Peyer's patch (tissue), 4 donors: ENCODE measurements around the gene ALDH6A1. TPM values are rescaled to one million over a fixed set of nuclear protein-coding genes. Genes with fewer than 3 reads are reported as not detected.
"Not testable (repeated sequence)": the region's sequence is repeated elsewhere in the genome, so short reads cannot be mapped to it uniquely, and the experiment has no call there.

Source experiments
- DNase-seq, 3 donors: peaks; one replicate each; pipeline ENCODE4 v3.0.0-alpha.2; 2017 to 2019
- H3K27ac ChIP-seq, 4 donors: fragments of 200-600 bp; sonication (generic); one replicate each; pipeline ENCODE4 v1.5.1; 2016 to 2019
- H3K27me3 ChIP-seq, 2 donors: fragments of 200-600 bp; sonication (generic); one replicate each; pipeline ENCODE4 v1.5.1; 2019
- H3K36me3 ChIP-seq, 3 donors: fragments of 200-600 bp; sonication (generic); one replicate each; pipeline ENCODE4 v1.5.1; 2016 to 2019
- H3K4me1 ChIP-seq, 4 donors: fragments of 200-600 bp; sonication (generic); one replicate each; pipeline ENCODE4 v1.5.1; 2016 to 2019
- H3K4me3 ChIP-seq, 4 donors: fragments of 200-600 bp; sonication (generic); 1 replicate in 3 of 4; 2 replicates in 1 of 4; pipeline ENCODE4 v1.5.1; 2016 to 2019; ENCODE audit warnings: mild to moderate bottlenecking in 1 of 4
- H3K9me3 ChIP-seq, 4 donors: fragments of 200-600 bp; sonication (generic); one replicate each; pipeline ENCODE4 v1.5.1; 2016 to 2019; ENCODE audit warnings: mild to moderate bottlenecking in 1 of 4
- POLR2A ChIP-seq, 2 donors: fragments of 450-650 bp; IDR thresholded peaks; one replicate each; pipeline ENCODE4 v1.5.1; 2017; ENCODE audit warnings: antibody characterized with exemption in 2 of 2, mild to moderate bottlenecking in 2 of 2, moderate library complexity in 2 of 2
- total RNA-seq, 4 donors: library from RNA; depleted of rRNA; stranded (reverse); fragments of >200 nt; gene quantifications; one replicate each; pipeline ENCODE4 v1.1.0, GENCODE V29; 2016
- TF ChIP-seq, protein P1 (sequence below), 6 experiments: fragments of 450-650 bp in 4 of 6; fragments of 200-600 bp in 2 of 6; sonication (generic) in 1 of 6; IDR thresholded peaks; one replicate each; pipeline ENCODE4 v1.5.1; 2017 to 2019; ENCODE audit warnings: antibody characterized with exemption in 6 of 6, mild to moderate bottlenecking in 3 of 6, moderate library complexity in 1 of 6

ALDH6A1 gene
- 10 to 100 TPM in 3 of 4 donors, 1 to 10 TPM in 1; 9.1 to 67.8 (median 50.4) TPM for total RNA-seq

DNA sequence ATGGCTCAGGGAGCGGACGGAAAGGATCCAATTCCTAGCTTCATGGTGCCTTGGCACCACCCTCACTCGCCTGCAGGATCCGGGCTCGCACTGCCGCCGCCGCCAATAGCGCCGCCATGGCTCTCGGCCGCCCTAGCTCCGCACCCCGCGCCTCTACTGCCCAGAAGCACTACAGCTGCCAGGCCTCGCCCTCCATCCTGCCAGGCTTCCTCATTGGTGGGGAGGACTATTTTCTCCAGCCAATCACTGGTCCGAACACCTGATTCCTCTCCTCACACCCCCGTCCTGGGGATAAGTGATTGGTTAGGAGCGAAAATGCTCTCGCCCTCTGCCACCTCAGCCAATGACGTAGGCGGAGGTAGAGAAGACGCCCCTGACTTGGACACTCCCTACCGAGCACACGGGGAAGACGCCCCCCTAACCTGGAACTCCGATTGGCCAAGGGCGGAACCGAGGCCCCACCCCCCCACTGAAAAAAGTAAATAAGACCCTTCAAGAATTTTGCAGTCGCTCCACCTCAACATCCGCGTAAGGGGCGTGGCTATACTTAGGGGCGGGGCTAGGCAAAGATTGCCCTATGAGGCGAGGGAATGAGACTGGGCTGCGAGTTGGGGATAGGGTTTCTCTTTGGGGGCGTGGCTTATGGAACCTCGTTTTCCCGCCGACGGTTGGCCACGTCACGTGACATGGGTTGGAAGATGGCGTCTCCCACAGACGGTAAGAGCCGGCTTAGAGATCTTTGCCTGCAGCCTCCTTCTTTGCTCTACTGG is at the start of gene ALDH6A1, which contains the start of gene LIN52:
TSS of gene ALDH6A1 (minus strand) at position 177 of the 770 bp plus-strand sequence. CDS start at position 118, 59 bp downstream.
TSS of gene LIN52 (plus strand) at position 680 of the 770 bp plus-strand sequence. CDS start at position 699, 19 bp downstream.
- TF ChIP-seq POLR2A (IDR thresholded peaks at IDR 0.05) = peak; percentile 89 to 97
- TF ChIP-seq, protein P1, sequence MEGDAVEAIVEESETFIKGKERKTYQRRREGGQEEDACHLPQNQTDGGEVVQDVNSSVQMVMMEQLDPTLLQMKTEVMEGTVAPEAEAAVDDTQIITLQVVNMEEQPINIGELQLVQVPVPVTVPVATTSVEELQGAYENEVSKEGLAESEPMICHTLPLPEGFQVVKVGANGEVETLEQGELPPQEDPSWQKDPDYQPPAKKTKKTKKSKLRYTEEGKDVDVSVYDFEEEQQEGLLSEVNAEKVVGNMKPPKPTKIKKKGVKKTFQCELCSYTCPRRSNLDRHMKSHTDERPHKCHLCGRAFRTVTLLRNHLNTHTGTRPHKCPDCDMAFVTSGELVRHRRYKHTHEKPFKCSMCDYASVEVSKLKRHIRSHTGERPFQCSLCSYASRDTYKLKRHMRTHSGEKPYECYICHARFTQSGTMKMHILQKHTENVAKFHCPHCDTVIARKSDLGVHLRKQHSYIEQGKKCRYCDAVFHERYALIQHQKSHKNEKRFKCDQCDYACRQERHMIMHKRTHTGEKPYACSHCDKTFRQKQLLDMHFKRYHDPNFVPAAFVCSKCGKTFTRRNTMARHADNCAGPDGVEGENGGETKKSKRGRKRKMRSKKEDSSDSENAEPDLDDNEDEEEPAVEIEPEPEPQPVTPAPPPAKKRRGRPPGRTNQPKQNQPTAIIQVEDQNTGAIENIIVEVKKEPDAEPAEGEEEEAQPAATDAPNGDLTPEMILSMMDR (IDR thresholded peaks at IDR 0.05) = peak in 4 of 6 experiments; percentile 0 to 37 (median 16)

DNA sequence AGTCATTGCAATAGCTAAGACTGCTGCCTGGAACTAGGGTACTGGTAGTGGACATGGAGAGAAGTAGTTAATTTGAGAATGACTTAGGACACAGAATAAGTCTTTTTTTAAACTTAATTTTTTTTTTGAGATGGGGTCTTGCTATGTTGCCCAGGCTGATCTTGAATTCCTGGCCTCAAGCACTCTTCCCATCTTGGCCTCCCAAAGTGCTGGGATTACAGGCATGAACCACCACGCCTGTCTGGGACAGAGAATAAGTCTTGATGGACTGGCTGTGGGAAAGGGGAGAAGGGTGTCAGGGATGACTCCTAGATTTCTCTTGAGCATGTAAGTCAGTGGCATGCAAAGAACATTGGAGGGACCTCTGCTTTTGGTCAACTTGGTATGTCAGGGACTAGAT is 43.4 kb upstream of the ALDH6A1 start:
- no peak for DNase-seq
- TF ChIP-seq, protein P1 (IDR thresholded peaks at IDR 0.05) = no peak
- no peak for TF ChIP-seq POLR2A (IDR thresholded peaks at IDR 0.05)
- H3K4me1 ChIP-seq = no peaks in the 10 kb centered on the region
- H3K36me3 ChIP-seq = no peaks in the 10 kb centered on the region
- H3K27me3 ChIP-seq = no peaks in the 10 kb centered on the region
- no peaks in the 10 kb centered on the region for H3K9me3 ChIP-seq
- H3K27ac ChIP-seq = no peak overlapping the region
- no peak overlapping the region for H3K4me3 ChIP-seq

More for the DNA sequence above, at the start of gene ALDH6A1, which contains the start of gene LIN52:
- Histone ChIP-seq H3K9me3 (no peaks in the 10 kb centered on the region), H3K36me3 (no peaks in the 10 kb centered on the region), H3K27me3 (no peaks in the 10 kb centered on the region), H3K4me1 (peaks cover 0 to 28% (median 4%) of the 10 kb centered on the region in 4 donors), H3K27ac (peak within 1 kb of the TSS; percentile 78 to 92 (median 84)), H3K4me3 (peak within 1 kb of the TSS; percentile 66 to 95 (median 82))
- peak; percentile 100 for DNase-seq

DNA sequence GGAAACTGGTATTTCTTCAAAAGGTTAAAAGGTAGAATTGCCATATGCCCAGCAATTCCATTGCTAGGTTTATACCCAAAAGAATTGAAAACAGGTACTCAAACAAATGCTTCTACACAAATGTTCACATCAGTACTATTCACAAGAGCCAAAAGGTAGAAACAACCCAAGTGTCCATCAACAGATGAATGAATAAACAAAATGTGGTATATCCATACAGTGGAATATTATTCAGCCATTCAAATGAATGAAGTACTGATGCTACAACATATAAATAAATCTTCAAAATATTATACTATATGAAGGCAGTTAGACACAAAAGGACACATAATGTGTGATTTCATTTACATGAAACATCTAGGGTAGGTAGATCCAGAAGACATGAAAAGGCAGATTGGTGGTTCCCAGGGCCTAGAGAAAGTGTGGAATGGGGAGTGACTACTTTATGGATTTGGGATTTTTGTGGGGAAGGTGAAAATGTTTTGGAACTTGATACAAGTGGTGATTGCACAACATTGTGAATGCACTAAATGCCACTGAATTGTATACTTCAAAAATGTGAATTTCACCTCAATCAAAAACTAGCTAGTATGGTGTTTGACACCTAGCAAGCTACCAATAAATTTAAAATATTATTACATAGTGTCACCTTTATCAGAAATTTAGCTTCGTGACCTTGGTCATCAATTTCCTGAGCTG is 42.2 kb upstream of the ALDH6A1 start:
- Histone ChIP-seq H3K27ac (no peak overlapping the region), H3K4me3 (no peak overlapping the region), H3K36me3 (no peaks in the 10 kb centered on the region), H3K27me3 (no peaks in the 10 kb centered on the region), H3K4me1 (no peaks in the 10 kb centered on the region), H3K9me3 (no peaks in the 10 kb centered on the region)
- TF ChIP-seq, protein P1 (IDR thresholded peaks at IDR 0.05) = no peak
- TF ChIP-seq POLR2A (IDR thresholded peaks at IDR 0.05) = no peak
- DNase-seq = no peak

DNA sequence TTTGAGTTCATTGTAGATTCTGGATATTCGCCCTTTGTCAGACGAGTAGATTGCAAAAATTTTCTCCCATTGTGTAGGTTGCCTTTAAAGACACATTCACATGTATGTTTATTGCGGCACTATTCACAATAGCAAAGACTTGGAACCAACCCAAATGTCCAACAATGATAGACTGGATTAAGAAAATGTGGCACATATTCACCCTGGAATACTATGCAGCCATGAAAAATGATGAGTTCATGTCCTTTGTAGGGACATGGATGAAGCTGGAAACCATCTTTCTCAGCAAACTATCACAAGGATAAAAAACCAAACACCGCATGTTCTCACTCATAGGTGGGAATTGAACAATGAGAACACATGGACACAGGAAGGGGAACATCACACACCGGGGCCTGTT is 41.2 kb upstream of the ALDH6A1 start:
- not testable (repeated sequence) for H3K27me3 ChIP-seq, H3K27ac ChIP-seq, H3K36me3 ChIP-seq, H3K4me3 ChIP-seq, H3K4me1 ChIP-seq, H3K9me3 ChIP-seq, DNase-seq

DNA sequence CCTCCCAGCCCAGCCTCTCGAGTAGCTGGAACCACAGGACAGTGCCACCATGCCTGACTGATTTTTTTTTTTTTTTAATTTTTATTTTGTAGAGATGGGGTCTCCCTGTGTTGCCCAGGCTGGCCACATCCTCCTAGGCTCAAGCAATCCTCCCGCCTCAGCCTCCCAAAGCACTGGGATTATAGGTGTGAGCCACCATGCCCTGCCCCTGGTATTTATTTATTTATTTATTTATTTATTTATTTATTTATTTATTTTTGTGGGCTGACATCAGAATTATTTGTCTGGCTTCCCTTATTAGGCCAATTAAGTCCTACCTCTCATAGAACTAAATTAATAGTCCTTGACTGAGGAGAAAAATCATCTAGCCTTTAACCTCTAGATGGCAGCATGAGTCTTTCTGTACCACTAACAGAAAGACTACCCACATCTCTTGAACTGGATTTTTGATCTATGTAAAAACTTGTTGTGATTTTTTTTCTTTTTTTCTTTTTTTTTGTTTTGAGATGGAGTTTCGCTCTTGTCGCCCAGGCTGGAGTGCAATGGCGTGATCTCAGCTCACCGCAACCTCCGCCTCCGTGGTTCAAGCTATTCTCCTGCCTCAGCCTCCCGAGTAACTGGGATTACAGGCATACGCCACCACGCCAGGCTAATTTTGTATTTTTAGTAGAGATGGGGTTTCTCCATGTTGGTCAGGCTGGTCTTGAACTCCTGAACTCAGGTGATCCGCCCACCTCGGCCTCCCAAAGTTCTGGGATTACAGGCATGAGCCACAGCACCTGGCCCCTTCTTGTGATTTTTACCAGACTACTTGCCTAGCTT is 27.4 kb upstream of the ALDH6A1 start:
- not testable (repeated sequence) for H3K27ac ChIP-seq, H3K4me3 ChIP-seq, DNase-seq, H3K27me3 ChIP-seq, H3K9me3 ChIP-seq, H3K4me1 ChIP-seq, H3K36me3 ChIP-seq
- TF ChIP-seq, protein P1 (IDR thresholded peaks at IDR 0.05) = peak in 4 of 6 experiments; percentile 55 to 81 (median 76)
